Dermis microvascular lymphatic vessel endothelial cell (primary cell): ENCODE measurements around the gene GLG1. TPM values are rescaled to one million over a fixed set of nuclear protein-coding genes. Genes with fewer than 3 reads are reported as not detected.
"Not testable (repeated sequence)": the region's sequence is repeated elsewhere in the genome, so short reads cannot be mapped to it uniquely, and the experiment has no call there.

Source experiments
- DNase-seq, 2 donors: peaks; one replicate each; pipeline versions ENCODE4 v3.0.0 to v3.0.0-alpha.2; 2010; ENCODE audit warnings: low read depth in 2 of 2
- total RNA-seq: library from RNA; depleted of rRNA; stranded (reverse); fragments of >200 nt; gene quantifications from 2 replicates; pipeline ENCODE4 v1.2.1, GENCODE V29; 2014

The GLG1 gene
- total RNA-seq, 1 donor from 2014 or later, result 66.8 TPM

DNA sequence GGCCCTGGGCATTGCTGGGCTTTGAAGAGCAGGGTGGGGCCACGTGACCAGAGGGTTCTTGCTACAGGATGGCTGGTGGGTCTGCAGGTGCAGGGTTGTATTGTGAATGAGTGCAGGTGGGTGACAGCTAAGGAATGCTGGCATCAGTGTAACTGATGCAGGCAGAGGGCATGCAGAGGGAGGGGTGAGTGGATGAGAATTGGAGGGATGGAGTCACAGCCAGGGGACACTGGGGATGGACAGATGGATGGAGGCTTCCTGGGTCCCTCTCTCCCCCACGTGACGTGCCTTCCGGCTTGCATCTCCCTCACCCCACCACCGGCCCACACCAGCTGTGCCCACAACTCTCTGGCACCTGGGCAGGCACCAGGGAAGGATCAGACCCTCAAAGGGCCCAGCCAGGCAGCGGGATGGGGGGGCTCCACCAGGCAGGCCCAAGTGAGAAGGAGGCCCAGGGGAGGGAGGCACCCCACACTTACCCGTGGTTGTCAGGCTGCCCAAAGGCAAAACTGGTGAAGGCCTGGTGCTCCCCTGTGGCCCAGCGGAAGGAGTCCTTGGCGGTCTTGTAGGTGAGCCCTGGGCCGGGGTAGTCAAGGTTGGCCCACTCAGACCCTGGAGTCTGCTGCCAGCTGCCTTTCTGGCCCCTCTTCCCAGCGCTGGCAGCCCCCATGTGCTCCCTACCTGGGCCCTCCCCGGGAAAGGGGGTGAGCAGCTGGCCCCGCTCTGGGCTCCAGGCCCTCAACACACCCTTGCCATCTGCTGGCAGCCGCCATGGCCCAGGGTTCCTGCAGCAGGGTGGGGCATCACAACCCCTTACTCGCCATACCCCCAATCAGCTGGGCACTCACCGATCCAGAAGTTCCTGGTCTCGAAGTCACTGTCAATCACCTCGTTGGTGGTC, 196.6 kb downstream of the GLG1 start:
- not testable (repeated sequence) for DNase-seq

DNA sequence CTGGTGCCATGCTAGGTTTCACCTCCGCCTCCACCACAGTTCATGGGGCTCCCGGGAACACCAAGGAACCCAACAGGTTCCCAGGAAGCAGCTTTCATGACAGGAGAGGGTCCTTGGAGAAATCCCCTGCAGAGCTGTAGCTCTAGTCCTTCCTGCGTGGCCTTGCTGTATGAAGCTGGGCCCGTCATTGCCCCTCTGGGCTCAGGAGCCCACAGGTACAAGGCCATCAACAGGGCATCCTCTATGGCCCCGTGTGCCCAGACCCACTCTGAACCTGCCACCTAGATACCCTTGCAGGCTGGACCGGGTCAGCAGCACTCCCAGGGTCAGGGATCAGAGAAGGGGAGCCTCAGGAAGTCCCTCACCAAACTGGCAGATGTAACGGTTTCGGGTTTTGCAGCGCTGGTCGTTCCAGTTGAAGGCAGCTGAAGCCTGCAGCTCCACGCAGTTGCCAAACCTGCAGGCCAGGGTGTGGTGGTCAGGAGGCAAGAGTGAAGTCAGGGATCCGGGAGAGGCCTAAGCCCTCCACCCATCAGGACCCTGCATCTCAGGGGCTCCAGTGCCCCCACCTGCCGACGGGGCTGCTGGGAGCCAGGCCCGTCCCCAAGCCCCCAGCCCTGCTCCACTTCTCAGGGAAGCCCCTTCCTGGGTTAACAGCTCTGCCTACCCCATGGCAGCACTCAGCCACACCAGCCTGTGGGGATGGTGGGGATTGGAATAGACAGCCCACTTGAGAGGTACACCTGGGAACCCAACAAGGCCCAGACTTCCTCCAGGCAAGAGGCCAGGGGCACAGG, 197.5 kb downstream of the GLG1 start:
- not testable (repeated sequence) for DNase-seq

DNA sequence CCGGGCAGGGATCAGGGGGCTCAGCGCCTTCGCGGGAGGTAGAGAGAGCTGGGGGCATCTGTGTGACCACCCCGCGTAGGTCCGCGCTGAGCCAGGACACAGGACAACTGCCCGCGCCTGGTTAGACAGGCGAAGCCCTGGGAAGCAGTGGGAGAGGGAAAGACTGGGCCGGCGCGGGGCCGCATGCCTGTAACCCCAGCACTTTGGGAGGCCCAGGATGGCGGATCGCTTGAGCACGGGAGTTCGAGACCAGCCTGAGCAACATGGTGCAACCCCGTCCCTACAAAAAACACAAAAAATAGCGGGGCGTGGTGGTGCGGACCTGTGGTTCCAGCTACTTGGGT, 199.6 kb downstream of the GLG1 start:
- peak in 1 of 2 donors; percentile 19 for DNase-seq

- DNase-seq, result not testable (repeated sequence)
These were observed 200.1 kb downstream of the GLG1 start for GRCh38 chr16:74406600-74407361.

DNA sequence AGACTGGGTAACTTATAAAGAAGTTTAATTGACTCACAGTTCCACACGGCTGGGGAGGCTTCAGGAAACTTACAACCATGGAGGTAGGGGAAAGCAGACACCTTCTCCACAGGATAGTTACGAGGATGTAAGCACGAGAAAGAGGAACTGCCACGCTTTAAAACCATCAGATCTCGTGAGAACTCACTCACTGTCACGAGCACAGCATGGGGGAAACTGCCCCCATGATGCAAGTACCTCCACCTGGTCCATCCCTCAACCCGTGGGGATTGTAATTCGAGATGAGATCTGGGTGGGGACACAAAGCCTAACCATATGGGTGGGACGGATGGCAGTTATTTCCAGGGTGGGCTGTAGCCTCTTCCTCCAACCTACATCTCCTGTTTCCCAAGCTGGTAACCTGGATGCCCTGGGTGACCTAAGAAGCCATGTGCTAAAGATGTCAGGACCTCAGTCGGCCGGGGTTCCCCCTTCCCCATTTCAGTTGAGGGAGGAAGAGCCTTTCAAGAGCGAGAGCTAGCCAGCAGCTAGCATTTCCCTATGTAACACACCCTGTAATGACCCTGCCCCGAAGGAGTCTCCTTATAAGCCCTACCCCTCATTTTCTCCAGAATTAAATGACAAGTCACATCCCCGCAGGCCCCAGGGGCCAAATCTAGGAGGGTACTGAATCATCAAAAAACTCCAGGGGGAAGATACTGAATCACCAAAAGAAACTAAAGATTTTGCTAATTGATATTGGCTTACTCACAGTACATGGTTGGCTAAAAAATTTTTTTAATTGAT, 202.6 kb downstream of the GLG1 start:
- not testable (repeated sequence) for DNase-seq

DNA sequence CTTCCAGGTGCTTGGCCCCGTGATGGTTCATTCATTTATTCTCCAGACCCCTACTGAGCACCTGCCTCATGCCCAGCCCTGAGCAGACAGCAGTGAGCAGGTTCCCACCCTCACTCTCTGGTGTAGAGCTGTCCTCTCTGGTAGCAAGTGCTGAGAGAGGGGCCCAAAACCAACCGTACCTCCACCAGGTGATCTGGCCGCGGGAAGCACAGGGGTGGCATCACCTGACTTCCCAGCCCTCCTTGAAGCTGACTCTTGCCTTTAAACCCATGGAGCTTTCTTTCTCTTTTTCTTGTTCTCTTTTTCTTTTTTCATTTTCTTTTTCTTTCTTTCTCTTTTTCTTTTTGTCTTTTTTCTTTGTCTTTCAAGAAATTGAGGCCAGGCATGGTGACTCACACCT, 206.7 kb downstream of the GLG1 start:
- DNase-seq, result not testable (repeated sequence)

DNA sequence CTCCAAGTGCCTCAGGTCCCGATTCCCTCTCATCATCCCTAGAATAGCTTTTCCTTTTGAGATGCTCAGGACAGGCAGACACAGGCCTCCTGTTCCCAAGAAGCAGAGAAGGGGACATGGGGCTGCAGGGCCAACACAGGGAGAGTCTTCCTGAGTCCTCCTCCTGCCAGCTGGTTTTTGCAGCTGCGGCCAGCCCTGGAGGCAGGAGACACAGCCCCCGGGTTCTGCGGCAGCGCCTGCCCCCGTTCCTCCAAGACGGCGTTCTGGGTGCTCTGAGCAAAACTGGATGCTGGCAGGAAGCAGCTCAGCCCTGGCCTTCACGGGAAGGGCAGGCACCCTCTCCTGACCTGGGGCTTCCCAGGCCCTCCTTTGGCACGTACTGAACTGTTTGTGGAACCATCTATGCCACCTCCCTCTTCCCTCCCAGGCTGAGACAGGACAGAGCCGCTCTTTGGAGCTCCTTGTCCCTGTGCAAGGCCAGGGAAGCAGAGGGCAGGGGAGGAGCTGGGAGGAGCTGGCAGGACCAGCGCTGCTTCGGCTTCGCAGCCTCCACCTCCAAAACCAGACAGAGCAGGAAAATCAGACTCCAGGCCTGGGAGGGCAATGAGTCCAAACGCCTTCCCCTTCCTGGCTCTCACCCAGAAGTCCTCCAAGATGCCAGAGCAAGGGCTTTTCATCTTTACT, 208.6 kb downstream of the GLG1 start:
- DNase-seq, result not testable (repeated sequence)

Other genes with a start within 250 kb of the GLG1 start
- gene NPIPB15, start 230.8 kb downstream of the GLG1 start, total RNA-seq, result 0.13 TPM in 1 of 2 replicates, not detected in the other
- gene CLEC18B, start 185.6 kb downstream of the GLG1 start, total RNA-seq, result 0.13 TPM in 1 of 2 replicates, not detected in the other
- gene RFWD3, start 59.8 kb upstream of the GLG1 start, total RNA-seq, result 22.8 and 23.0 TPM in 2 replicates
- 9.6 and 14.4 TPM in 2 replicates for gene MLKL, start 93.7 kb upstream of the GLG1 start, total RNA-seq
- not detected in 2 replicates for gene FA2H, start 167.7 kb upstream of the GLG1 start, total RNA-seq